NCI-H1105 (cell line): ENCODE measurements around the gene ZFTA.
A peak's percentile ranks its signal among the peaks of the same experiment; 100 is the strongest.
"Not testable (repeated sequence)": the region's sequence is repeated elsewhere in the genome, so short reads cannot be mapped to it uniquely, and the experiment has no call there.

Experiments
- DNase-seq: peaks from one replicate; lab custom pipeline; 2025; lab: John Stamatoyannopoulos, UW

The ZFTA gene

GRCh38 chr11:63775191-63775590 is 6.6 kb upstream of the ZFTA start:
- DNase-seq = no peak

GRCh38 chr11:63771741-63772318 is 3.3 kb upstream of the ZFTA start:
- DNase-seq = not testable (repeated sequence)

DNA sequence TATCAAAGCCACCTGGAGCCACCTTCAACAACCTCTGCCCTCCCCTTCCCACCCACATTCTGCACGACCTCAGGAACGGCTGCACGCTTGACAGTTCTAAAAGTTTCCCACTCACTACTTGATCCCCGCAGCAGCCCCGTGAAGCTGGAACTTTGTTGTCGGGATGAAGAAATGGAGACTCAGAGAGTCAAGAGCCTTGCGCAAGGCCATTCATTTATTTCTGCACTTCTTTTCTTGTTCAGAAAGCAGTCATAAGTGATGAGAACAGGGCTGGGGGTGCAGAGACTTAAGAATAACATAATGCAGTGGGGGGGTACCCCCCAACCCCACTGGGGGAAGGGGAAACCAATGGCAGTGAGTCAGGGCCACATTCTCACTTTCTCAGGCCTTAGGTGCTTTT is 2.2 kb upstream of the ZFTA start:
- no peak for DNase-seq

DNA sequence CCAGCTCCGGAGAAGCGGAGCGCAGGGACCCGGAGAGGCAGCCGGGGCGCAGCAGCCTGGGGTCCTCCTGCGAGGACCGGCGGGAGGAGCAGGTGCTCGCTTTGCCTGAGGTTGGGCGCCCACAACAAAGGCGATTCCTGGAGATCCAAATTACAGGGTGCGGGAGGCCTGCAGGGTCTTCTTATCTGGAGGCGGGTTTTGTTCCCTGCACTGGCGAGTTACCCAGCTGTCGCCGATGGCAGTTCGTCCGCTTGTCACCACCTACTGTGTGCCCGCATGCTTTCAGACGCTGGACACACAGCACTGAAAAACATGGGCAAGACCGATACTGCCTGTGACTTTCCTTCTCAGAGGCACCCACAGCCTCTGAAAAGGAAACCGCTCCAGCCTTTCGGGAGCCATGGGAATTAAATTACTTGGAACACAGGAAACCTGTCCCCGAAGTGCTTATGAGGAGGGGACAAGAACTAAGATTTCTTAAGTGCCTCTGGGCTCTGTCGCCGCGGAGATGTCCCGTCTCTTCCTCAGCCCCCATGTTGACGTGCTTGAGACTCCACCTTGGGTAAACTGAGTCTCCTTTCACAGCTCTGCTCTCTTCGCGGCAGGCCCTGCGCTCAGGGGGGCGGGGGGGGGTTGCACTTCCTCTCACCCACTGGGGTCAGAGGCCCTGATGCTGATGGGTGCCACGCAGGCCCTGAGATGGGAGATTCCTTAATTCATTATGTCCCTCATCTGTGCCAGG is 1.3 kb upstream of the ZFTA start:
- DNase-seq = peak; percentile 43

- DNase-seq = peak; percentile 19
Observed at GRCh38 chr11:63769042-63769713, 603 bp upstream of the ZFTA start.

DNA sequence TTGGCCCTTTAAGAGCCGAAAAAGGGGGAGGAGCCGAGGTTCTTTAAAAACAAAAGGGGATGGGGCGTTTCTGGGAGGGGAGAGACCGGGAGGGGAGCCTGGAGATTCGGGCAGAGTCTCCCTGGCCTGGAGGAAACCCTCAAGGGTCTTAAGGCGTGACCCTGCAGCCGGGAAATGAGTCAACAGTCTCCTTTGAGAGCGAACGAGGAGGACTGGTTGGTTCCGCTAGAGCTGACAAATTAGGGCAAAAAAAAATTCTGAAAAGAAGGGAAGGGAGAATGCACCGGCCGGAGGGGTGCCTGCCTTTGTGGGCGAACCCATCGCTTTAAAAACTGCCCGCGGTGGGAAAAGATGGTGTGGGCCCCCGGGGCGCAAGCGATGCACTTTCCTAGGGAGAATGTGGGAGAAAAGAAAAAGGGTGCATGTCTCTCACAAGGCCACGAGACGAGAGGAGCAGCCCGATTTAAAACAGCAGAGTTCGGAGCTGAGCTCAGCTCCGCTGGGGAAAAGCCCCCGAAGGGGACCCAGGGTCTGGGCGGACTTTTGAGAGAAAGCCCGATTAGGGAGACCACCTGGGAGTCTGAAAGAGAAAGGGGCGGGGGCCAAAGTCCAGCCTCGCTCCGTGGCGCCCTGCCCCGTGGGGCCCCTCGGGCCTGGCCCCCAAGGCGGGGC is 874 bp downstream of the ZFTA start:
- DNase-seq = peak; percentile 52

- no peak for DNase-seq
Observed at GRCh38 chr11:63767267-63767564, 1.4 kb downstream of the ZFTA start.

- no peak for DNase-seq
Observed at GRCh38 chr11:63766531-63767235, 1.9 kb downstream of the ZFTA start.

- DNase-seq = no peak
Observed at GRCh38 chr11:63765688-63766241, 2.8 kb downstream of the ZFTA start.

GRCh38 chr11:63764679-63765647 is 3.6 kb downstream of the ZFTA start:
- DNase-seq = no peak

GRCh38 chr11:63764340-63764678 is 4.3 kb downstream of the ZFTA start:
- DNase-seq = no peak

GRCh38 chr11:63763496-63764339 is 4.9 kb downstream of the ZFTA start:
- DNase-seq = no peak

DNA sequence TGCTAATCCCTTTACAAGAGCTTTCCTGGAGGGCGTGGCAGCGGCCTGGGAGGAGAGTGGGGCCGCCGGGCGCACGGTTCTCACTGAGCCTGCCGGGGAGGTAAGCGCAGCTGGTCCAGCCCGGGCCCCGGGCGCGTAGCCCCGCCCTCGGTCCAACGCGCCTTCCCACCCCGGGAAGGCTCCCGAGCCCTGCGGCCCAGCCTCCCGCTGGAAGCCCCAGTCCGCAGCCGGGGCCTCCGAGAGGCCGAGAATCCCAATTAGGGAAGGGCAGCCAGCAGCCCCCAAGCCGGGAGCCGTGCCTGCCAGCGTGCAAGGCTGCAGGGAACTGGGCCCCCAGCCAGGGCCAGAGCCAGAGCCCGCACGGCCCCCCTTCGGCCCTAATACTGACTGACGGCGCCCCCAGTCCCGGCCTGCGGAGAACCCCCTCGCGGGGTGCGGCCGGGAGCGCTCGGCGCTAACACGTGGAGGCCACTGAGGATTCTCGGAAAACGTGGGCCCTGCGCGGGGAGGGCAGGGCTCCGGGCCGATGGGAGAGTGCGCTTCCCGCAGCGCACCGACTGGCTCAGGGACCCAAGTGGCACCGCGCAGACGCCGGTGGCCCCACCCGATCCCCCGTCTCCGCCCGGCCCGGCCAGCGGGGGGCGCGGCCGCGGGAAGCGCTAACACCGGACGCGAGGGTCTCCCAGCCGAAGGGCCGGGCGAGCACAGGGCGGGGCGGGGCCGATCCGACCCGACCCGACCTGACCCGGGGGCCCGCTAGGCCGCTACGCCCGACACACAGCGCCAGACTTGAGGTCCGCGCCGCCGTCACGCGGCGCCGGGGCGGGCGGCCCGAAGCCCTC is 5.7 kb downstream of the ZFTA start:
- peak; percentile 47 for DNase-seq

DNA sequence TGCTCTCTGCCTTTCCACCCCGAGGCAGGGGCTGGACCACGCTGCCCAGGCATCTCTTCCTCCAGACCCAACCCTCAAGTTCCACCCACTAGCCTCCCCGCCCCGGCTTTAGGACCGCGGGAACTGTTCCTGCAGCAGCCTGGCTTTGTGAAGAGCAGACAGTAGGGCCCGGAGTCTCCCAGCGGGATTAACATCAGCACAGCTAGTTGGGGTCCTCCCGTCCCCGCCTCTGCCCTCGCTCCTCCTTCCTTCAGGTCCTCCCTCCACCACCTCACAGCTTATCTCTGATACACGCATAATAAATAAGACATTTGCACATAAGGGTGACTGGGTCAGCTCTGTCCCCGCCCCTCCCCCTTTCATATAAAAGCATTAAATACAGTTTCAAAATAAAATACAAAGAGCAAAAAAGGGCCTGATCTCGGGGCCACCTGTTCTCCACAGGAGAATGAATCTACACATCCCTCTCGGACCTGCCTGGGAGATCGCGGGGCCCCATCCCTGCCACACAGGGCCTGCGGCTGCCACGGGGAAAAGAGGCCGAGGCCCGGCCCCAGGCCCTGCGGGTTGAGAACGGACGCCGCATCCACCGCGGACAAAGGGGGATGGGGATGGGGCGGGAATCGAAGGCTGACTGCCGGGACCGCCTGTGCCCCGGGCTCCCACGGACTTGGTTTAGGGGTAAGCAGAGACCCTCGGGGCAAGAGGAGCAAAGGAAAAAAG is 6.5 kb downstream of the ZFTA start:
- DNase-seq = peak; percentile 69

DNA sequence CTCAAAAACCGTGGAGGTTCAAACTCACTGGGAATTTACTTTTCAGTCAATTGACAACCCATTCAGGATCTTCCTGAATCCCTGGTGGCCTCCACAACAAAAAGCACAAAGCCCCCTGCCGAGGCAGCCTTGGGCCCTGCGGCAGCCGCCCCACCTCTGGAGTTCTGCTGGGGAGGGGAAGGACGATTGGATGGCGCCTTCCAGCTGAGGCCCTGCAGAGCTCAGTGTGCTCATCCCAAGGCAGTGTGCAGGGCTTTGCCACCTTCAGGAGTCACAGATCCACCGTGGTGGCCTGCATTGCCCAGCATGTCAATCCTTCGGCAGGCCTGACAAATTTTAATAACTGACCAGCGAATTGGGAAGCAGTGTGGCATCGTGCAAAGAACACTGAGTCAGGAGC is 7.4 kb downstream of the ZFTA start:
- no peak for DNase-seq

- DNase-seq = no peak
Observed at GRCh38 chr11:63760487-63761079, 8.0 kb downstream of the ZFTA start.

DNA sequence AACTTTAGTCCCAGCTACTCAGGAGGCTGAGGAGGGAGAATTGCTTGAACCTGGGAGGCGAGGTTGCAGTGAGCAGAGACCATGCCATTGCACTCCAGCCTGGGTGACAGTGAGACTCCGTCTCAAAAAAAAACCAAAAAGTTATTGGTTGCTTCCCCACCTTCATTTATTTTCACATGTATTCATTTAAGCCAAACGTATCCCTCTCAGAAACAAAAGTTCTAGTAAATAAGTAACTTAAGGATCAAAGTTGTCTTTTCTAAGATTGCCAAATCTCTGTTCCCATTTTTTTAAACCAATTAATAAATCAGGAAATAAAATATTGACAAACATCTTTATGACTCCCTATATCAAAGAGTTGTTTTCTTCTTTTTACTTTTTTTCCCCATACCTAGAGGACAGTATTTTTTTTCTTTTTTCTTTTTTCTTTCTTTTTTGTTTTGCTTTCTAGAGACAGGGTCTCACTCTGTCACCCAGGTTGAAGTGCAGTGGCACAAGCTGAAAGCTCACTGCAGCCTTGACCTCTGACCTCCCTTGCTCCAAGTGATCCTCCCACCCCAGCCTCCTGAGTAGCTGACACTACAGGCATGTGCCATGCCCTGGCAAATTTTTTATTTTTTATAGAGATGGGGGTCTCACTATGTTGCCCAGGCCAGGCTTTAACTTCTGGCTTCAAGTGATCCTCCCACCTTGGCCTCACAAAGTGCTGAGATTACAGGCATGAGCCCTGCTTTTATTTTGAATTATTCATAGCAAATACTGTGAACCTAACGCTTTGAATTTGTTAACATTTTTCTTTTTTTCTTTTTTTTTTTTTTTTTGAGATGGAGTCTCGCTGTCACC is 11.4 kb downstream of the ZFTA start:
- DNase-seq = no peak
